HG03460 (cell line): ENCODE data around the gene ANKRD16.
A peak's percentile ranks its signal among the peaks of the same experiment; 100 is the strongest.

Experiments
- ATAC-seq: cut with Tn5 transposase; IDR thresholded peaks from one replicate; pipeline ENCODE4 v1.9.1; 2021; ENCODE audit not compliant: unreplicated experiment

Gene ANKRD16

DNA sequence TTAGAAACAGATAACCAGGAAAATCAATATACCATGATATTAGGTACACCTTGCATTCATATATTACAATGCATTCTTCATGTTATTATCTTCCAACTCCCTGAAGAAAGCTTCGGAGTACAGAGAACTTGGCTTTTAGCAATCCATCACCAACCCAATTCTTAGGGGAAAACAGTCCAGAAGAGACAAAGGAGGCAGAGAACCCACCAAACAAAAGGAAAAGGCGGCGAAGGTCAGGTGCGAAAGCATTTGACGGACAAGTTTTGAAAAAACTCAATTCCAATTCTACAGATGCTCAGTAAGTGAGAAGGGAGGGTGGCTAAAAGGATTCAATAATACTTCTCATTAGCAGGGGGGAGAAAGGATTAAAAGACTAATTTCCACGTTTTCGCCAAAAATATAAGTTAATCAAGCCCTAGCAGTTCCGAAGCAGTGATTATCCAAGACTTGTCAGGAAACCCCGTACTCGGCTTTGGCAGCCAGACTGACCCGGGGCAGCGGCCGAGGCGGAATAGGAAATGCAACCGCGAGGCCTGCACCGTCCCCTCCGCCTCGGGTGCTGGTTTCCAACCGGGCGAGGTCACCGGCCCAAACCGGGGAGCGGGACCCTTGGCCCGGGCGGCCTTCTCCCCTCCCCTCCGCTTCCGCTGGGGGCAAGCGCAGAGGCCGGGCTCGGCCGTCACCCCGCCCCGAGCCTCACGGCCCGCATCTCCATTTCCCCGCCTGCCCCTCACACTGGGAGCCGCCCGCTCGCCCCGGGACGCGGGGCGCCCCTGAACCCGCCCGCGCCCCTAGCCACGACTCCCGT is 77.2 kb downstream of the ANKRD16 start:
- peak; percentile 16 for ATAC-seq
